GM13976 (cell line): ENCODE data around the gene FNBP1L.

Experiments
- DNase-seq: peaks from one replicate; pipeline ENCODE4 v3.0.0; 2012; ENCODE audit warnings: low spot score
- CTCF ChIP-seq: IDR thresholded peaks from 2 replicates; pipeline ENCODE4 v1.5.1; 2012; ENCODE audit warnings: borderline replicate concordance, mild to moderate bottlenecking; ENCODE audit not compliant: insufficient read depth; ENCODE audit errors: extremely low read depth, missing control alignments, control extremely low read depth
- in situ Hi-C: fragments of 300-500 bp; cut with MboI; formaldehyde crosslinking; loops from one replicate; pipeline ENCODE4 v1.12.0; 2022; ENCODE audit warnings: low sequenced_read_pairs, mixed read lengths, inconsistent platforms; ENCODE audit not compliant: unreplicated experiment

The FNBP1L gene

GRCh38 chr1:93595743-93596142 lies 147.8 kb downstream of the FNBP1L start:
- no peak for TF ChIP-seq CTCF
- DNase-seq = no peak
- in situ Hi-C loops = no loop called here

GRCh38 chr1:93596329-93597089 lies 148.6 kb downstream of the FNBP1L start:
- in situ Hi-C loops = no loop called here
- TF ChIP-seq CTCF = no peak
- no peak for DNase-seq

GRCh38 chr1:93597709-93598108 lies 149.8 kb downstream of the FNBP1L start:
- no peak for DNase-seq

GRCh38 chr1:93598396-93598795 lies 150.5 kb downstream of the FNBP1L start:
- DNase-seq = no peak
- in situ Hi-C loops = no loop called here
- TF ChIP-seq CTCF = no peak

More at GRCh38 chr1:93597709-93598108, 149.8 kb downstream of the FNBP1L start:
- in situ Hi-C loops = no loop called here
- TF ChIP-seq CTCF = no peak

- DNase-seq = no peak
- no peak for TF ChIP-seq CTCF
- in situ Hi-C loops = no loop called here
These were observed 151.0 kb downstream of the FNBP1L start for GRCh38 chr1:93598861-93599439.

- no peak for TF ChIP-seq CTCF
- in situ Hi-C loops = no loop called here
- DNase-seq = no peak
These were observed 151.6 kb downstream of the FNBP1L start for GRCh38 chr1:93599479-93599878.
